Measurements from ENCODE around the gene FBXO42. TPM values are rescaled to one million over a fixed set of nuclear protein-coding genes. Genes with fewer than 3 reads are reported as not detected.

Gene FBXO42
- total RNA-seq, 1 donor from 2014 or later: 11.9 TPM

DNA sequence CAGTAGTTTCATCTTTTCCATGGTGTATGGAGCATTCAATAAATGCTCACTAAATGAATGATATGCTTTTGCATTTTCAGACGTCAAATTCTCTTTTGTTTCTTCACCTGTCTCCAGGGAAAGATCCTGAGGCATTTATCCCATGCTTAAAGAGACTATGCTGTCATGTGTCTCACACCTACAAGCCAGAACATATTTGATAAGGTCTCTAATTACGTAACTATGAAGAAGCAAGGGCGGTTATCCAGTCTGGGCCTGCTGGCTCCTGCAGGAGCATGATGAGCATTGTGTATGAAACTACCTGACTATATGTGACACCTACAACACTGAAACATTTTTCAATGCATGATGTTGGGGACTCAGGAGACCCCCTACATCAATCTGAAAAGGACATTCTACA, 51.8 kb downstream of the FBXO42 start:
- TF ChIP-seq, protein P1, sequence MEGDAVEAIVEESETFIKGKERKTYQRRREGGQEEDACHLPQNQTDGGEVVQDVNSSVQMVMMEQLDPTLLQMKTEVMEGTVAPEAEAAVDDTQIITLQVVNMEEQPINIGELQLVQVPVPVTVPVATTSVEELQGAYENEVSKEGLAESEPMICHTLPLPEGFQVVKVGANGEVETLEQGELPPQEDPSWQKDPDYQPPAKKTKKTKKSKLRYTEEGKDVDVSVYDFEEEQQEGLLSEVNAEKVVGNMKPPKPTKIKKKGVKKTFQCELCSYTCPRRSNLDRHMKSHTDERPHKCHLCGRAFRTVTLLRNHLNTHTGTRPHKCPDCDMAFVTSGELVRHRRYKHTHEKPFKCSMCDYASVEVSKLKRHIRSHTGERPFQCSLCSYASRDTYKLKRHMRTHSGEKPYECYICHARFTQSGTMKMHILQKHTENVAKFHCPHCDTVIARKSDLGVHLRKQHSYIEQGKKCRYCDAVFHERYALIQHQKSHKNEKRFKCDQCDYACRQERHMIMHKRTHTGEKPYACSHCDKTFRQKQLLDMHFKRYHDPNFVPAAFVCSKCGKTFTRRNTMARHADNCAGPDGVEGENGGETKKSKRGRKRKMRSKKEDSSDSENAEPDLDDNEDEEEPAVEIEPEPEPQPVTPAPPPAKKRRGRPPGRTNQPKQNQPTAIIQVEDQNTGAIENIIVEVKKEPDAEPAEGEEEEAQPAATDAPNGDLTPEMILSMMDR (IDR thresholded peaks at IDR 0.05; ENCODE audit: insufficient read depth, low read length, poor library complexity, severe bottlenecking): no peak
- Histone ChIP-seq H3K36me3 (ENCODE audit: control insufficient read depth, insufficient read depth, low read length) (no peaks in the 10 kb centered on the region), H3K4me3 (ENCODE audit: low read depth, low read length) (no peak overlapping the region), H3K27me3 (ENCODE audit: control insufficient read depth, insufficient read depth, low read length) (no peaks in the 10 kb centered on the region)
- DNase-seq (ENCODE audit: low read depth): no peak

DNA sequence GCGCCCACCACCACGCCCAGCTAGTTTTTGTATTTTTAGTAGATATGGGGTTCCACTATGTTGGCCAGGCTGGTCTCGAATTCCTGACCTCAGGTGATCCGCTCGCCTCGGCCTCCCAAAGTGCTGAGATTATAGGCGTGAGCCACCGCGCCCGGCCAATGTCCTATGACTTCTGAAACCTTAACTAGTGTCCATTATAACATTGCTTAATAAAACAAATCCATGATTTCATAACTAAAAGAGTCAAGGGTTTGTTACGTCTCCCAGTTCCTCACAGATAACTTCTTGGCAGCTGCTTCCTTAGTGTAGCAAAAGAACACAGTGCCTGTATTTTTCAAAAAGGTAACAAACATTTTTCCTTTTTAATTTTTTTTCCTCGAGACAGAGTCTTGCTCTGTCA, 53.6 kb downstream of the FBXO42 start:
- no peak for DNase-seq (ENCODE audit: low read depth)
- Histone ChIP-seq H3K27me3 (ENCODE audit: control insufficient read depth, insufficient read depth, low read length) (no peaks in the 10 kb centered on the region), H3K4me3 (ENCODE audit: low read depth, low read length) (no peak overlapping the region), H3K36me3 (ENCODE audit: control insufficient read depth, insufficient read depth, low read length) (no peaks in the 10 kb centered on the region)
- TF ChIP-seq, protein P1 (IDR thresholded peaks at IDR 0.05; ENCODE audit: insufficient read depth, low read length, poor library complexity, severe bottlenecking): no peak

DNA sequence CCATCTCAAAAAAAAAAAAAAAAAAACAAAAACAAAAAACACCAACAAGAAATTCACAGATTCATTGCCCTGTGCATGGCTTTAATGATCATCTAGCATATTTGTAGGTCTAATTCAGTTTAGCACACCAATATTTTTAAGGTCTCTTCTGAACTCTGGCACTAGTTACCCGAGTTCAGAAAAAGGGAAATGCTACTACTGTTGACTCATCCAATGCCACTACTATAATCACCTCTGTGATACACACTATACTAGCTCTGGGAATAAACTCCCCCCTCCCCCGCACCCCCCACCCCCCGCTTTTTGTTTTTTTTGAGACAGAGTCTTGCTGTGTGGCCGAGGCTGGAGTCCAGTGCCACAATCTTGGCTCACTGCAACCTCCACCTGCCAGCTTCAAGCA, 55.6 kb downstream of the FBXO42 start:
- DNase-seq (ENCODE audit: low read depth): no peak
- Histone ChIP-seq H3K27me3 (ENCODE audit: control insufficient read depth, insufficient read depth, low read length) (no peaks in the 10 kb centered on the region), H3K4me3 (ENCODE audit: low read depth, low read length) (no peak overlapping the region), H3K36me3 (ENCODE audit: control insufficient read depth, insufficient read depth, low read length) (no peaks in the 10 kb centered on the region)
- TF ChIP-seq, protein P1 (IDR thresholded peaks at IDR 0.05; ENCODE audit: insufficient read depth, low read length, poor library complexity, severe bottlenecking): no peak

DNA sequence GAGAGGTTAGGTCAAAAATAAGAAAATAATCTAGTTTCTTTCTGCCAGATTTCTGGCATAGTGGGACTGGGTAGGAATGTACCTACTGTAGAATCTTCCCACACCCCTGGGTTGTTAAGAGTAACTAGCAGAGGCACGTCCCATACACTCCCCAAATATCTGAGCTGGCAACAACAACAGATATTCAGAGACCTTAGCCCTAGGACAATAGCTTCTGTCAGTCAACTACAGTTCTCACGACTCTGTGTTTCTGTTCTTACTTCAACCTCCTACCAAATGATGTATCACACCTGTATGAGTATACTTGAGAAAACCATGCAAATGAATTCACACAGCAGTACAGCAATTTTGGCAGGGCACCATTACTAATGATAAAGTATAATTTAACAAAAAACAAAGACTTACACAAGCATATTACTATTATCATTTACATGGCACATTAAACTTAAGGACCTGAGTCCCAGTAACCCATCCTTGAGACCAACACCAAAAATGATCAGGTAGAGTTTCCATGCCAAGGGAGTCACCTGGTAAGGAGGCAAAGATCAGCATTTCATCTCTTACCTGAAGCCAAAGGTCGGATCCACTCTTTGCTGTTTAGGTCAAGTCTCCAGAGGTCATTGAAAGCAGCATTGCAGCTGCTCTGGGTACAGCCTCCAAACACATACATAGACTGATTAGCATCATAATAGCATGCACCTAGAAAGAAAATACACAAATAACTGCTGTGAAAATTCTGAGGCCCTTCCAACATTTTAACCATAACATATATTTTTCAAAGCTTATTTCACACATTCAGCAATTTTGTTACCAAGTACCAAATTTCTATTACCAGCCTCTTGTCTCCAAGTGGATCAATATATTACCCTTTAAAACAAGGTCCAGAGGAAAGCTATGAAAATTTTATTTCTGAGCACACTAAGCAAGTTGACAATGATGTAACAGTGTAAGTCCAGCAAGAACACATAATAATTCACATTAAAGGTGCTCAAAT, 57.8 kb downstream of the FBXO42 start:
- TF ChIP-seq, protein P1 (IDR thresholded peaks at IDR 0.05; ENCODE audit: insufficient read depth, low read length, poor library complexity, severe bottlenecking): no peak
- DNase-seq (ENCODE audit: low read depth): no peak
- H3K36me3 ChIP-seq (ENCODE audit: control insufficient read depth, insufficient read depth, low read length): no peaks in the 10 kb centered on the region

DNA sequence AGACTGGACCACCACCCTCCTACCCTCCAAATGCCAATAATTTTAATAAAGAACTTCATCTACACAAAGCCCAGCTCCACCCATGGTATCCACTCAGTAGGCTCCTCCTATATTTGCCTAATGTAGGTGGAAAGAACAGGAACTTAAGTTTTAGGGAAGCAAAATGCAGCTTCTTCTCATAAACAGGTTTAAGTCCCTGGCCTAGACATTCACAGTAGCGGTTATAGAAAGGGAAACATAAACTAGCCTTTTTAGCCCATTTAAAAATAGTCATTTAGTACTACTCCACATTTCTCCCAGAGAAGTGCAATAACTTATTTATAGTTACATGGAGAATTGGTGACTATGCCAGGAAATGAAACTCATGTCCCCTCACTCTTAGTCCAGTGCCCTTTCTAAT, 58.7 kb downstream of the FBXO42 start:
- no peak for DNase-seq (ENCODE audit: low read depth)
- H3K27me3 ChIP-seq (ENCODE audit: control insufficient read depth, insufficient read depth, low read length): no peaks in the 10 kb centered on the region
- TF ChIP-seq, protein P1 (IDR thresholded peaks at IDR 0.05; ENCODE audit: insufficient read depth, low read length, poor library complexity, severe bottlenecking): no peak
- no peaks in the 10 kb centered on the region for H3K36me3 ChIP-seq (ENCODE audit: control insufficient read depth, insufficient read depth, low read length)
- no peak overlapping the region for H3K4me3 ChIP-seq (ENCODE audit: low read depth, low read length)

More for the DNA sequence above, 57.8 kb downstream of the FBXO42 start:
- no peak overlapping the region for H3K4me3 ChIP-seq (ENCODE audit: low read depth, low read length)
- no peaks in the 10 kb centered on the region for H3K27me3 ChIP-seq (ENCODE audit: control insufficient read depth, insufficient read depth, low read length)

All from kidney epithelial cell (primary cell).